GM18870 (cell line): ENCODE measurements around the gene ASAH2.

Experiments used
- ATAC-seq: cut with Tn5 transposase; IDR thresholded peaks from one replicate; pipeline ENCODE4 v1.9.1; 2021; ENCODE audit warnings: moderate library complexity; ENCODE audit not compliant: unreplicated experiment

The ASAH2 gene

DNA sequence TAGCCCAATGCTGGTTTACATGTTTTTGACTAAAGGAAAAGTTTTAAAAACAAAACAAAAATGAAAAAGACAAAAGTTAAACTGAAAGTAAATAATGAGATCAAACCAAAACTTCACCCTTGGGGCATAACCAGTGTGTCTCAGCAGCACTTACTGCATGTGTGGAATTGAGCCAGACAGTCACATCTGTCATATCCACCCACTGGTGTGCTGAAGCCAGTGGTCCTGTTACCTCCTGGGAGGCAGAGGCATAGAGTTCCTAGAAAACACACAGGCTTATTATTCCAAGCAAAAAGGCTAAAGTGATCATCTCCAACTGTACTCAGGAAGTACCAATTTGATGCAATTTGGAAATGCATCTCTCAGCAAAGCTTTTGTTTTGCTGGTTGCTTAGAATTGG is 40.4 kb downstream of the ASAH2 start:
- ATAC-seq: no peak
